ENCODE results near the gene ZNF526.

The ZNF526 gene

DNA sequence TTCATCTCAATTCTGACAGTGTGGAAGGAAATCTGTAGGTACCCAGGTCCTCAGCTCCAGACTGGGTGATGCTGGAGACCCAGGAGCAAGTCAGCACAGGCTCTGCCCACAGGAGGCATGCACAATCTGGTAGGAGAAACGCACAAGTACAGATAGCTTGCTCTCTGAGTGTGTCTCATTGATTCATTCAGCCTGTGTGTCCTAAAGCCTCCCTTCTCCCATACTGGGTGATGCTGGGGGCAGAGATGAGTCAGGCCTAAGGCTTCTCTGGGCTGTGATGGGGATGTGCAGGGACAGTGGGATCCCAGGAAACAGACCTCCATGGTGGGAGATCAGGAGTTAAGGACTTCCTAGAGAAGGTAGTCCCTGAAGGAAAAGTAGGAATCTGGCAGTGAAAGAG, 6.8 kb downstream of the ZNF526 start:
- no peak for DNase-seq

DNA sequence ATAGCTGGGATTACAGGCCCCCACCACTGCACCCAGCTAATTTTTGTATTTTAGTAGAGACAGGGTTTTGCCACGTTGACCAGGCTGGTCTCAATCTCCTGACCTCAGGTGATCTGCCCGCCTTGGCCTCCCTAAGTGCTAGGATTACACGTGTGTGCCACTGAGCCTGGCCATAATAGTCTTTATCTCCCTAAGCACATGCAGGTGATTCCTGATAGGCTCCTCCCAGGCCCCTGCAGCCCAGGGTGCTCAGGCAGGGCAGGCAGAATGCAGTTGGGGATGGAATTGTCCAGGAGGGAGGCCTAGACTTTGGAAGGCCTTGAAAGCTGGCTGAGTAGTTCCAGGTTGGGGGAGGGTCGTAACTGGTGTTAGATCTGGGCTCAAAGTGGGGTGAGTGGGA, 8.5 kb downstream of the ZNF526 start:
- DNase-seq: no peak

DNA sequence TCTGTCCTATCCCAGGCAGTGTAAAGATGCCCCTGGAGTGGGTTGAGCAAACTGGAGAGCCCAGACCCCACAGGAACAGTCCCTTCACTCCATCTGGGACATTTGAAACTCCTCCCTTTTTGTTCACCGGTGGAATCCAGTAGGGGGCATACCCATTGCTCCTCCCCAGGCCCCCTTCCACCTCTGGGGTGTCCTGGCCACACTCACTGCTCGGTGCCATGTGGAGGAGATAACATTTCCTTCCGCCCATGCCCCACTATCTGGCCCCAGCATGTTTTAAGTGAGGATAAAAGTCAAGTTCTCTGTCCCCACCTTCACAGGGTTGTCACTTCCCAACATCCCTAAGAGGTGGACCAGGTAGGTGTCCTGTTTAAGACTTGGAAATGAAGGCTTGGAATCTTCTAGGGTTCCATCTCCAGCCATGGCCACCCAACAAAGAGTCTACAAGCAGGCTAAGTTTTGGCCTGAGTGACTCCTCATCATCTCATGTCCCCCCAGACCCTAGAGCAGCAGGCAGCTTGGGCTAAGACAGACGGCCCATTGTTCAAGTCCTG, 9.3 kb downstream of the ZNF526 start:
- DNase-seq: no peak

DNA sequence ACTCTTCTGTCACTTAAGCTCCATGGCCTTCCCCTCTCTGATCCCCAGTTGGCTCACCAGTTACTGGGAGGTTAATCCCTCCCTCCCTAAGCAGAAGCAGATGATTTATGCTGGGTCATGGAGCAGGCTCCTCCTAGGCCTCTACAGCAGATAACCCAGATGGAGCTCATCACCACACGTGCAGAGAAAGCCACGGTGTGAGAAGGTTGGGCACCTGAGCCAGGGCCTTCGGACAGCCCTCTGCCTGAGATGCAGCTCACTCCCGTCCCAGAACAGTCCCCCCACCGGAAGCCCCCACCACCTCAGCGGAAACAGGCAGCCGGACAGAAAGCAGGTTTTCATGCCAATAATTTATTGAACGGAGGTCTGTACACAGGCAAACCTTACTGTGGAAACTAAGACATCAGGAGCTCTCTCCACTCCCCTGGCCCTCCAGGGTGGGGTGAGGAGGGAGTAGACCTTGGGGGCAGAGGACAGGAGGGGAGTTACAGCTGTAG, 9.8 kb downstream of the ZNF526 start:
- DNase-seq: no peak

DNA sequence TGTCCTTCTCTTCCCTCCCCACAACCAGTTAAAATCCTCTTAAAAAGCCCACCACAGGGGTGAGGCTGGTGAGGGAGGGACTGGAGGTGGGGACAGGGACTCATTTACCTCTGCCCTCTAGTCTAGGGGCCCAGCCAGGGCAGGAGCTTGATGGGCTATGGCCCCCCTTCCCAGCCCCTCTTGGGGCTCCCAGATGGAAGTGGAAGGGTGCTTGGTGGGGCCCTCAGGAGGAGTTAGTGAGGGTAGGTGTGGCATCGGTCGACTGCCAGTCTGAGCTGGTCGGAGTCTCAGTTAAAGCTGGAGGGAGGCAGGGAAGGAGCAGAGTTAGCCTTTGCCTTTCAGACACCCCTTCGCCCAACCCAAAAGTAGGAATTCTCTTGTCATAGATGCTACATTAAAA, 10.5 kb downstream of the ZNF526 start:
- DNase-seq: no peak

DNA sequence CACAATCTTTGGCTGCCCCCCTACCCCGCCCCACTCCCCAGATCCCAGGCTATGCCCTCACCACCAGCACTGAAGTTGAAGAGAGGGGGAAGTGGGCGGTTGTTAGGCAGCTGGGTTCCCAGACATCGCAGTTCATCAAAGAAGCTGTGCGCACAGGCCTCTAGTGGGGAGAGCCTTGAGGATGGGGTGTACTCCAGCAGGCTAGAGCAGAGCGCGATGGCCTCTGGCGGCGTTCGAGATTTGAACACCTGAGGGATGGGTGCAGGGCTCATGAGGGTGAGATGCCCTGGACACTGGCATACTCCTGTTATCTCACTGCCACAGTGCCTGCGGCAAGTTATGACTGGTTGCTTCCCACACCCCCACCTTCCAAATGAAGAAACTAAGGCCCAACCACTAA, 12.3 kb downstream of the ZNF526 start:
- DNase-seq: no peak

DNA sequence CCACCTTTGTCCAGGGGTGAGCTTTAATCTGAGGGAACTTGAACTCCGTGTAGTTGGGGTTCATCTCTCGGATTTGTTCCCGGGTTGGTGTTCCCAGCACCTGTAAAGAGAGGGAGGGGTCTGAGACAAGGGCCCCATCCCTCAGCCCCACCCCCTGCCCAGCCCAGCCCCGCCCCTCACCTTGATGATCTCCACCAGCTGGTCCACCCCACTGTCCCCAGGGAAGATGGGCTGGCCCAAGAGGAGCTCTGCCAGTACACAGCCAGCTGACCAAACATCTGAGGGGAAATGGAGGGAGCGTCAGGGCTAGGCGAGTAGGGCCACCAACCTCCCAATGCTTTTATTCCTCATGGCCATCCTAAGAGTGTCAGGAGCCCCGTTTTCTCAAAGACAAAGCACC, 13.0 kb downstream of the ZNF526 start:
- no peak for DNase-seq

DNA sequence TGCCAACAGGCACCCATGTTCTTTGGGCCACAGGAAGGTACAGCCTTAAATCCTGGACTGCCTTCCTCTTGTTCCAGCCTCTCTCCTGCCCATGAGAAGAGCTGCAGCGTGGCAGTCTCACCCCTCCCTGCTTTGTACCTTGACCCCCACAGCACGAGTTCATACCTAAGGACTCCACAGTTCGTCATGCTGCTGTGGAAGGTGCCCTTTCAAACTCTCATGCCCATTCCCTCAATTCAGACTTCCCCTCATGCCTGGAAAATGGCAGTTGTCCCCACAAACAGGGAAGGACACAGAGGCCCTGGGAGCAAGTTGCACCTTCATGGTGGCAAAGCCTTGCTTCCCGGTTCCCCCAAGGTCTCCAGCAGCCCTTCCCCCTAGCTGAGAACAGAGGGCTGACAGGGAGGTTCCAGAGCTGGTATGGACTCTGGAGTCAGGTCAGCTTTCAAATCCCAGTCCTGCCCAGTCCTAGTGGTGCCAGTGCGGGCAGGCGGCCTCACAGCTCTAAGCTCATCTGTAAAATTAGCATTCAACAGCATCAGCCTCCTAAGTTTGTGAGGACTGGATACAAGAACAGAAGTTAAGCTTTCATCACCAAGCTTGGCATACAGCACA, 13.7 kb downstream of the ZNF526 start:
- DNase-seq: no peak

DNA sequence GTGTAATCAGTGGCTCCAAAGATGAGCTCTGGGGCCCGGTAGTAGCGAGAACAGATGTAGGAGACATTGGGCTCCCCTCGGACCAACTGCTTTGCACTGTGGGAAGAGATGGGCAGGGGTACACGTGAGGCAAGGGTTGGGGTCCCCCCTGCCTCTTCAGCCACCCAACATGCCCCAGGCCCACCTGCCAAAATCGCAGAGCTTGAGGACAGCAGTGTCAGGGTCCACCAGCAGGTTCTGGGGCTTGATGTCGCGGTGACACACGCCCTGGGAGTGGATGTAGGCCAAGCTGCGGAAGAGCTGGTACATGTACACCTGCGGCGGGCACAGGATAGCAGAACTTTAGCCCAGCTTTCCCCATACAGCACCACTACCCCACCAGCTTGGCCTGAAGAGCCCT, 14.3 kb downstream of the ZNF526 start:
- no peak for DNase-seq

DNA sequence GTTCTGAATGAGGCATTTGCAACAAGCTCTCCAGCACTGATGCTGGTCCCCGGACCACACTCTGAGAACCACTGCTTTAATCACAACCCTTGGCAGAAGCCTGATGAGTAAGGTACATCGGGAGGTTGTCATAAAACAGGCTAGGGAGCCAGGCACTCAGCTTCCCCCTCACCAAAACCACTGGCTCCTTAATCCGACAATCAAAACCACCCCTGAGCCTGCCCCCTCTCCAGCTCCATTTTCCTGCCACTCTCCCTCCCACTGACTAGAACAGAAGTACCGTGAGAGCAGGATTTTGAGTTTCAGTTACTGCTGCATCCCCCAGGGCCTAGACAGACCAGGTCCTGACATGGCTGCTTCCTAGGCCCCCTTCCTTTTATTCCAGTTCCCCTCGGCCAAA, 15.1 kb downstream of the ZNF526 start:
- no peak for DNase-seq

DNA sequence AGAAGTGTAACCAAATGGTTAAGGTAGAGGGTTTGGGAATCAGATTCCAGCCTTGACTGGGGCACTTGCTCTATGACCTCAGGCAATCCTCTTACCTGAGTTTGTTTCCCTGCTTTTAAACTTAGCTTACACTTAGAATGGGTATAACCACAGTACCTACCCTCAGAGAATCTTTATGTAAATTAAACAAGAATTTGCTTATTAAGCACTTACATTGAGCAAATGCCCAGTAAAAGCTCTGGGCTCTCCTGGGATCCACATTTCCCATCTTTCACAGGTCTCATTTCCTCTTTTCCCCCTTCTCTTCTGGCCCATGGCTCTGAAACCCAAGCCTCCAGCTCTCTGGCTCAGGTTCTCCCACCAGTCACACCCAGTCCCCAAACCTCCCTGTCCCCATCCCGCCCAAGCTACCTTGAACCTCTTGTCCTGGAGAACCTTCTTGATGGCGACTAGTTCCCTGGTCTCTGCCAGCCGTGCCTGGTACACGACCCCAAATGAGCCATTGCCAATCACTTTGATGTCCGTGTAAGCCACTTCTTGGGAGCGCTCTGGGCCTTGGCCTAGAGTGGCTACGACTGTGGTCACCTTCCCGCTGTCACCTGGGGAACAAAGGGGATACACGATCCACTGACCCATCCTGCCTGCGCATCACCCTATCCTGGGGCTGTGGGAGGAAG, 19.6 kb downstream of the ZNF526 start:
- no peak for DNase-seq

DNA sequence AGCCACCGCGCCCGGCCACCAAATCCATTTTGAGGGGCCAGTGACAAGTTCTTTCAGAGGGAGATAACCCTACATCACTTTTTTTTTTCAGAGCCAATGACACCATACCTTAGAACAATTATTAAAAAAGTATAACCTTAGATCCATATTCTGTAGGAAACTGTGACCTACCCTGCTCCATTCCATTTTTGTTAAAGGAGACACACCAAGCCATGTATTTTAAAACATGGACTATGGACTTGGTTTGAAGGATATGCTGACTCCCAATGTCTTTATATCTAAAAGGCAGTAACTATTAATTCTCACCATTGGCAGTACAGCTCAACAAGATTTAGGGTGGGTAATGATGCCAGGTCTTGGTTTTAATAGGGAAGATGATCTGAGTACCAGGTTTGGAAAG, 21.2 kb downstream of the ZNF526 start:
- no peak for DNase-seq

DNA sequence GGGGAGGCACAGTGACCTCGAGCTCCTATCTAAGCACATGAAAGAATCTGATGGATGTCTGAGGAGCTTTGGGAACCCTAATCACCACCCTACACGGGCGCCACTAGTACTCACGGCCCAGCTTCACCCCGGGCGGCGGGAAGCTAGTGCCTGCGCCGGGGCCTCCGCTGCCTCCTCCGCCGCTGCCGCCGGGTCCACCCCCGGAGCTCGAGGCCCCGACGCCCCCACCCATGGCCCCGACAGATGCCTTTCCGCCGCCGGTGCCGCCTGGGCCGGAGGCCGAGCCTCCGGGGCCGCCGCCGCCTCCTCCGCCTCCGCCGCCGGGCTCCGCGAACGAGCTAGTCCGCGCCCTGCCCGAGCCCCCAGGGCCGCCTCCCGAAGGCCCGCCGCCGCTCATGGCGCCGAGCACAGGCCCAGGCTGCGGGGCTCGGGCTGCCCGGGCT, 22.0 kb downstream of the ZNF526 start:
- DNase-seq: no peak

DNA sequence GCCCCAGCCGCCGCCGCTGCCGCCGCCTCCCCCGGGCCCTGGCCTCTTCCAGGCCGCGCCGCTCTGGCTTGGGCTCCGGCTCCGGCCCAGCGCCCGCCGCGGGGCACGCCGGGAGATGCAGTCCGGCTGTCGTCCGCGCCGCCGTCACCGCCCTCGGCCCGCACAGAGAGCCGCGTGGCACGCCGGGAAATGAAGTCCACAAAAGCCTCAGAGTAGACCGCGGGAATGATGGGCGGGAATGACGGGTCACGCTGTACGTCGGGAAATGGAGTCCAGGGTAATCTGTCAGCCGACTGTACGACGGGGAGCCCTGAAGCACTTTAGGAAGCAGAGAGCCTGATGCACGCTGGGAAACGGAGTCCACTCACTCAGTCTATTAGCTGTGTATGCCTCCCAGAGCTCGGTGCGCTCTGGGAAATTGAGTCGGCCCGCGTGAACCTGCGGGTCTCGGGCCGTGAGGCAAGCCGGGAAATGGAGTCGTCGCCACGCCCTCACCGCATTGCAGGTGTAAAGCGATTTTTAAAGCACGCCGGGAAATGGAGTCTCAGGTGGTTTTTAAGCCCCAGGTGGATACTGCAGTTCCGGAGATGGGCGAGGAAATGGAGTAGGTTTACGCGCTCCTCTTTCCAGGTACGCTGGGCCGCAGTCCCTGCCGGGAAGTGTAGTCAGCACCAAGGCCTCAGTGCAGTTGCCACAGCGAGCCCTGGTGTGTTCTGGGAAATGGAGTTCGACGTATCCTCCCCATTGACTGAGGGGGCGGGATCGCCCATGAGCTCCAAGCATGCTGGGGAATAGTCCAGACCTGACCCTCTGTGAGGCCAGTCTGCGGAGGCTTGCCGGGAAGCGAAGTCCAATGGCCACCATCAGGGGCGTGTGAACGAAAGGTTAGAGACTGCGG, 22.6 kb downstream of the ZNF526 start, which contains the start of gene GSK3A:
GSK3A (minus strand) TSS at position 91 of the 898 bp plus-strand sequence. CDS start 137 bp downstream, outside the sequence.
- DNase-seq: peak; percentile 91

DNA sequence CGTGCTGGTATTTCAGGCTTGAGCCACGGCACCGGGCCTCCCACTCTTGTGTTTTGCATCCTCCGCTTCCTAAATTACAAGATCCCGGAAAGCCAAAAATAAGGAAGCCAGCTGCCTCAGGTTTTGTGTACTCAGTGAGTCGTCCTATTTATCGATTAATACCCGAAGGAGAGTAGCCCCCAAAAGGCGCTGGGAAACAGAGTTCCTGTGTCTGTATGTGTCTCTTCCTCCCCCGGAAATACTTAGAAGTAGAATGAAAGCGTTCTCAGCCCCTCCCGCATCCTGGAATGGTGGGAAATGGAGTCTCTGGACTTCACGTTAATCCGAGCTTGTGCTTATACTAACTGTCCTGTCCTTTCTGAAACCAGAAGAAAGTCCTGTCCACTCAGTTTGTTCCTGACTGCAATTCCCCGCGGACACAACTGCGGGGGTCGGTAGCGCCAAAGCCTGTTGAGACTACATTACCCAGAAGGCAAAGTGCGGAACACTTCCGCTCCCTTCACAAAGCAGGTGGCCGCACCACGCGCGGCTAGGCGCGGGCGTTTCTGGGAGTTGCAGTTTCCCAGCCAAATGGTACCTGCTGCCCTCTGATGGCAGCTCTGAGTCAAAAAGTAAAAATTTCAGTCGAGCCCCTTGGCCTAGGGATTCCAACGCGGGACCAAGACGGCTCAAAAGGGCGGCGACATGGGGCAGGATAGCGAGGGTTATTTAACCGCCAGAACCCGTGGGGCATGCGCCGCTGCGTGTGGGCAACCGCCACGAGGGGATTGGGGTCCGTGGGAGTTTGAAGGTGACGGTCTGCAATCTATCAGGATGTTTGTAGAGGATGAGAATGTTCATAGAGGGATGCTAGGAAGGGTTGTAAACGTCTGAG, 24.5 kb downstream of the ZNF526 start:
- DNase-seq: peak; percentile 87

DNA sequence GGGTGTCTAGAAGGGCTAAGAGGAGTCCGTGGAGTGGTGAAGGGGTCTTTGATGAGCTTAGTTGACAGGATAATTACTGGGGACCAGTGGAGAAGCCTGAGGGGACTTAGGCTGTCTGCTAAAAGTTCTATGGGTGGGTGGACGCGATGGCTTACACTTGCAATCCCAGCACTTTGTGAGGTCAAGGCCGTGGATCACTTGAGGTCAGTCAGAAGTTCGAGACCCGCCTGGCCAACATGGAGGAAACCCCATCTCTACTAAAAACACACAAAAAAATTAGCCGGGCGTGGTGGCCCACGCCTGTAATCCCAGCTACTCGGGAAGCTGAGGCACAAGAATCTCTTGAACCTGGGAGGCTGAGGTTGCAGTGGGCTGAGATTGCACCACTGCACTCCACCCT, 25.1 kb downstream of the ZNF526 start:
- DNase-seq: no peak

DNA sequence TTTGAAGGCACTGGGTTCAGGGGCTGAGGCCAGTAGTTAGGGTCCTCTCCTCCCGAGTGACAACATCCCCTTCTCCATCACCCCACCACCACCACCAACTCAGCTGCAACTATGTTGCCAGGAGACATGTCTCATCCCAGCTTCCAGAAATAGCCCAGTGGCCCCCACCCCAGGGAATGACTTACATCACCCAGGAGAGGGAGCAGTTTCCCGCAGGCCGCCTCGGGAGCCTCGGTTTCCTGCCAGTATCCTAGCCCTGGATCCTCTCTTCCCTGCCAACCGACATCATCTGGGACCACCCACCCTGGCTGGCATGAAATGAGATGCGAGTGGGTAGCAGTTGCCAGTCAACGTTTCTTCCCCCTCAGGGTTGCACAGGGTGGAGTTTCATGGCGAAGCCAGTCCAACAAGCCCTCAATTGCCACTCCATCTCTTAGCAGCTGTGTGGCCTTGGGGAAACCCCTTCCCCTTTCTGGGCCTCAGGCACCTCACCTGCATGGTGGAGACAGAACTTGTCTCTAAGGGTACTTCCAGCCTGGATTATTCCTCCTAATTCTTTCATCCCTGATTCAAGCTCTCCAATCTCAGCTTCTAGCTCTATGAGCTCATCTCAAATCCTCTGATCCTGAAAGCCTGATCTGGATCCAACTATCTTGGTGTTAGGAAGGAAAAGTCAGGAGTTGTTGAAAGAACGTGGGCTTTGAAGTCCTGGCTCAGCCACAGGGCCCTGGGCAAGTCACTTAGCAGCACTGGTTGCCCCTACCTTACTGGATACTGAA, 26.2 kb downstream of the ZNF526 start:
- DNase-seq: no peak

DNA sequence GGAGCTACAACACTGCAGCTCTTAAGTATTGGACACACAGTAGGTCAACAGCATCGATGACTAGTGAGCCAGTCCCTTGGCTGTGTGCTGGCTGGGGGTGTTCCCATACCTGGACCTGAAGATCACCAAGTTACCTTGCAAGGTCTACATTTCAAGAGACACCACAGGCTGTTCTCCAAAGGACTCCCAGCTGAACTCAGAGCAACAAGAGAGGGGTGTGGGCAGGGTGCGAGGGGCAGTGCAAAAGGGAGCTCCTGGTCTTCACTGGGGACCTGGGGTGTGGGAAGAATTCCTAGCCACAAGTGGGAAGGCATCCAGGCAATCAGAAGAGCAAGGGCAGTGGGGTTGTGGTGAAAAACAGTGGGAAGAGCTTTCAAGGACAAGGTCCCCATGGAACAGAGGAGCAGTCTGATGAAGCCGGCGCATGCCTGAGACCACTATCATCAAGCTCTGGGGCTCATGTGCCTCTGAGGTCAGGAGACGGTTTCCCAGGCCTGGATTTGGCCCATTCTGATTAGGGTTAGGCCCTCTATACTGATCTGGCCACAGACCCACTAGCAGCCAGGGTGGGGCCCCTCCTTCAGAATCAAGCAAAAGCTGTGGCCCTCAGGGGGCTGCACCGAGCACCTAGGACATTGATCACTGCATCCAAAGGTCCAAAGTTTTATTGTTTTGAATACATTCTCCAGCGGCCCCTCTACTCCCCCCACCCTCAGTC, 27.0 kb downstream of the ZNF526 start:
- DNase-seq: no peak

DNA sequence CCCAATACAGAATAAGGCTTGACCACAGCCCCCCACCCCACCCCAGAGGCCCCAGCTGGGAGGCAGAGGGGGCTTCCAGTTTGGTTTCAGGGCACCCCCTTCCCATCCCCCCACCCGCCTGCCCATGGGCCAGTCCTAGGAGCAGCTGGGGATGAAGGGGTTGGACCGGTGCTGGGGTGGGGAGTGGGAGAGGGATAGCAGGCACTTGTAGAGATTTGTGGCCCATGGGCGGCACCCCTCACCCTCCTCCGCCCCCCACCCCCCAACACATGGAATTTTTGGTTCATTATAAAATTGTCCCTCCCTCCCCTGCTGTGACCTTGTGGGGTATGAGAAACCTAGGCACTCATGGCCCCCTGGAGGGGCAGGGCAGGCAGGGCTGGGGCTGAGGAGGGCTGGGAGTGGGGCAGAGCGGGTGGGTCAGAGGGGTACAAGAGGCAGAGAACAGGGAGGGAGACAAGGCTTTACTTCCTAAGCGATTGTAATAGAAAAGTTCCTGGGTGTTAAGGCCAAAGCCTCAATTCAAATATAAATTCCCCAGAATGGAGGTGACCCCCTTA, 27.6 kb downstream of the ZNF526 start:
- no peak for DNase-seq

Measured in activated T-cell treated with anti-CD3 and anti-CD28 coated beads for 4 hours (primary cell).